Fibroblast of lung (primary cell): ENCODE results near the gene CHST10.

Experiments
- CTCF ChIP-seq, 2 donors: IDR thresholded peaks in 1 of 2; conservative IDR thresholded peaks in 1 of 2; 1 replicate in 1 of 2; 2 replicates in 1 of 2; pipeline ENCODE4 v1.5.1; 2011 to 2012; ENCODE audit warnings: low read length in 2 of 2, control low read depth in 1 of 2, inconsistent platforms in 1 of 2, low read depth in 1 of 2, mild to moderate bottlenecking in 1 of 2
- EZH2 ChIP-seq: IDR thresholded peaks from 2 replicates; pipeline ENCODE4 v1.5.1; 2012; ENCODE audit warnings: low read length, control low read depth, mild to moderate bottlenecking; ENCODE audit errors: missing control alignments

GRCh38 chr2:100391735-100392515 is 25.5 kb downstream of the CHST10 start:
- TF ChIP-seq EZH2 = no peak
- no peak for TF ChIP-seq CTCF (conservative IDR thresholded peaks at IDR 0.05 in 1 of 2, IDR thresholded peaks at IDR 0.05 in 1 of 2; ENCODE audit: low read depth in 1 of 2, low read length in 2 of 2)
